Thyroid gland (tissue), 4 donors: ENCODE data around the gene STARD6.

Source experiments
- CTCF ChIP-seq, 6 experiments: fragments of 200-600 bp in 3 of 6; fragments of 450-650 bp in 3 of 6; sonication (generic) in 3 of 6; IDR thresholded peaks; one replicate each; pipeline ENCODE4 v1.5.1; 2016 to 2019; ENCODE audit warnings: antibody characterized with exemption in 6 of 6, mild to moderate bottlenecking in 2 of 6, inconsistent platforms in 1 of 6, moderate library complexity in 1 of 6
- POLR2A ChIP-seq, 2 donors: fragments of 450-650 bp; IDR thresholded peaks; one replicate each; pipeline ENCODE4 v1.6.1; 2017; ENCODE audit warnings: antibody characterized with exemption in 2 of 2, mild to moderate bottlenecking in 2 of 2, moderate library complexity in 1 of 2

DNA sequence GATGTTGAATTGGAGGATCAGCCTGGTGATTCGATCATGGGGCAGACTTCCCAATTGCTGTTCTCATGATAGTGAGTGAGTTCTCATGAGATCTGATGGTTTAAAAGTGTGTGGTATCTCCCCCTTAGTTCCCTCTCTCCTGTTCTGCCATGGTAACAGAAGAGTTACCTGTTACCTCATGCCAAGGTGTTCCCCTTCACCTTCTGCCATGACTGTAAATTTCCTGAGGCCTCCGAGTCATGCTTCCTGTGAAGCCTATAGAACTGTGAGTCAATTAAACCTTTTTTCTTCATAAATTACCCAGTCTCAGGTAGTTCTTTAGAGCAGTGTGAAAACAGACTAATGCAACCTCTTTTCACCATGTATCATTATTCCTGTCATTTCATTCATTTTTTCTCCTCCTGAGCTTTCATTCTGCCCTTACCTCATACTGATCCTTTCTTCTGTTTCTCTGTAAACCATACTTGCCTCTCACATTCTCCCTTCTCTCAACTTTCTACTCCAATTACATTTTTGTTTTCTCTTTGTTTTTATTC, 22.0 kb downstream of the STARD6 start:
- TF ChIP-seq POLR2A (IDR thresholded peaks at IDR 0.05) (no peak), CTCF (IDR thresholded peaks at IDR 0.05) (no peak)
